Liver (tissue), 3 donors: ENCODE data around the gene MAN2A1.

ENCODE experiments used
- CTCF ChIP-seq: fragments of 150-350 bp; IDR thresholded peaks from 2 replicates; pipeline ENCODE4 v1.5.1; 2017; ENCODE audit warnings: improper control_type of control experiment, low read depth, low read length; ENCODE audit not compliant: missing input control
- JUND ChIP-seq, 2 donors: IDR thresholded peaks; 2 replicates each; pipeline ENCODE4 v1.6.1; 2016; ENCODE audit warnings: antibody characterized with exemption in 2 of 2
- NR2F2 ChIP-seq: IDR thresholded peaks from 2 replicates; pipeline ENCODE4 v1.6.1; 2016; ENCODE audit warnings: antibody characterized with exemption
- RAD21 ChIP-seq, 2 donors: IDR thresholded peaks; 2 replicates each; pipeline ENCODE4 v1.6.1; 2016; ENCODE audit warnings: antibody characterized with exemption in 2 of 2, mild to moderate bottlenecking in 2 of 2
- donor health status: healthy.
- donor health status: healthy.

DNA sequence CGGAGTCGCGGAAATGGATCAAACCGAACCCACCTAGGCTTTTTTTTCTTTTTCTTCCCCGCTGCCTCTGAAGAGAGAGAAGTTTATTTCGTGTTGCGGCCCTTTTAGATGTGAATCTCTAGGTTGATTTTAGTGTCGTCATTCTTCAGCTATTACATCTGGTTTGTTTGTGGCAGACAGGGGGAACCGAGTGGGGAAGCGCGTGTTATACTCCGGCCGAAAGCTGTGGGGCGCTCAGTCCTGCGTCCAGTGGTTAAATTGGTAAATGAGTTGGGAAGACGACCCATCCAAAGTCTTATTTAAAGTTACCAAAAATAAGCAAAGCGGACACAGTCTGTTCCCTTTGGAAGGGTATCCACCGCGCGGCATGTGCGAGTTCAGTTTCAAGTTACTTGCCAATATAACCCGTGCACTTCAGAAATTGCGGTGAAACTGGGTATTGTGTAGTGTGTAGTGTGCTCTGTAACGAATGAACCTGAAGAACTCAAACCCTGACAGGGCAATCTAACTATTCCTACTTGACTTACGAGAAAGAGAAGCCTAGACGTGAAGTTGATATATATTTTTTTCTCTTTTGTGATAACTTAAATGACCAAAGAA is 1.3 kb downstream of the MAN2A1 start:
- peak; percentile 92 for TF ChIP-seq RAD21 (IDR thresholded peaks at IDR 0.05)
- no peak for TF ChIP-seq JUND (IDR thresholded peaks at IDR 0.05)
- TF ChIP-seq CTCF: peak; percentile 83
- TF ChIP-seq NR2F2: no peak
